Measurements from ENCODE around the gene GPR75. TPM values are rescaled to one million over a fixed set of nuclear protein-coding genes. Genes with fewer than 3 reads are reported as not detected.
A peak's percentile ranks its signal among the peaks of the same experiment; 100 is the strongest.
"Not testable (repeated sequence)": the region's sequence is repeated elsewhere in the genome, so short reads cannot be mapped to it uniquely, and the experiment has no call there.

Gene GPR75
- total RNA-seq, 2 experiments from 2014 or later: 2.8 to 3.0 TPM

GRCh38 chr2:53877112-53877511, 17.3 kb upstream of the GPR75 start:
- Mint-ChIP-seq H3K4me3 (no peak overlapping the region), H3K9me3 (ENCODE audit: insufficient read depth) (no peaks in the 10 kb centered on the region), H3K27me3 (ENCODE audit: low read depth) (no peaks in the 10 kb centered on the region), H3K27ac (no peak overlapping the region), H3K4me1 (ENCODE audit: low read depth) (no peaks in the 10 kb centered on the region), H3K36me3 (ENCODE audit: low read depth) (peaks cover 39% of the 10 kb centered on the region)
- ATAC-seq (no peak), DNase-seq (no peak)
- CTCF ChIA-PET: no interaction called here
- POLR2A ChIA-PET: no interaction called here

GRCh38 chr2:53874401-53874950, 14.7 kb upstream of the GPR75 start:
- DNase-seq (no peak), ATAC-seq (no peak)
- peaks cover 26% of the 10 kb centered on the region for H3K36me3 Mint-ChIP-seq (ENCODE audit: low read depth)
- no peaks in the 10 kb centered on the region for H3K4me1 Mint-ChIP-seq (ENCODE audit: low read depth)
- H3K4me3 Mint-ChIP-seq: no peak overlapping the region
- ChIA-PET CTCF (no interaction called here), POLR2A (no interaction called here)
- no peaks in the 10 kb centered on the region for H3K27me3 Mint-ChIP-seq (ENCODE audit: low read depth)
- H3K27ac Mint-ChIP-seq: no peak overlapping the region
- H3K9me3 Mint-ChIP-seq (ENCODE audit: insufficient read depth): no peaks in the 10 kb centered on the region

GRCh38 chr2:53867773-53868172, 8.0 kb upstream of the GPR75 start:
- Mint-ChIP-seq H3K27me3 (ENCODE audit: low read depth) (no peaks in the 10 kb centered on the region), H3K4me3 (no peak overlapping the region), H3K9me3 (ENCODE audit: insufficient read depth) (no peaks in the 10 kb centered on the region), H3K36me3 (ENCODE audit: low read depth) (peaks cover 26% of the 10 kb centered on the region), H3K4me1 (ENCODE audit: low read depth) (no peaks in the 10 kb centered on the region), H3K27ac (no peak overlapping the region)
- DNase-seq (no peak), ATAC-seq (no peak)
- CTCF ChIA-PET: no interaction called here
- POLR2A ChIA-PET: no interaction called here

- Mint-ChIP-seq H3K4me3 (no peak overlapping the region), H3K4me1 (ENCODE audit: low read depth) (no peaks in the 10 kb centered on the region), H3K9me3 (ENCODE audit: insufficient read depth) (no peaks in the 10 kb centered on the region), H3K27me3 (ENCODE audit: low read depth) (no peaks in the 10 kb centered on the region), H3K27ac (no peak overlapping the region), H3K36me3 (ENCODE audit: low read depth) (peaks cover 26% of the 10 kb centered on the region)
- DNase-seq: no peak
- ATAC-seq: no peak
- ChIA-PET CTCF (no interaction called here), POLR2A (no interaction called here)
Observed at GRCh38 chr2:53867169-53867568, 7.4 kb upstream of the GPR75 start.

- ATAC-seq (no peak), DNase-seq (no peak)
- H3K9me3 Mint-ChIP-seq (ENCODE audit: insufficient read depth): no peaks in the 10 kb centered on the region
- no peak overlapping the region for H3K27ac Mint-ChIP-seq
- no peak overlapping the region for H3K4me3 Mint-ChIP-seq
- POLR2A ChIA-PET: no interaction called here
- H3K27me3 Mint-ChIP-seq (ENCODE audit: low read depth): no peaks in the 10 kb centered on the region
- peaks cover 28% of the 10 kb centered on the region for H3K36me3 Mint-ChIP-seq (ENCODE audit: low read depth)
- no peaks in the 10 kb centered on the region for H3K4me1 Mint-ChIP-seq (ENCODE audit: low read depth)
- CTCF ChIA-PET: no interaction called here
Observed at GRCh38 chr2:53865962-53866361, 6.2 kb upstream of the GPR75 start.

- Mint-ChIP-seq H3K27me3 (ENCODE audit: low read depth) (no peaks in the 10 kb centered on the region), H3K4me1 (ENCODE audit: low read depth) (no peaks in the 10 kb centered on the region), H3K27ac (peak overlapping the region; percentile 16), H3K9me3 (ENCODE audit: insufficient read depth) (no peaks in the 10 kb centered on the region), H3K36me3 (ENCODE audit: low read depth) (peaks cover 35% of the 10 kb centered on the region), H3K4me3 (no peak overlapping the region)
- ChIA-PET CTCF (no interaction called here), POLR2A (interaction anchor here (0.6 kb wide), 1 partner anchor 1877 kb away, joined by 3 read pairs; no protein-coding TSS in a partner anchor)
- ATAC-seq (no peak), DNase-seq (no peak)
Observed at GRCh38 chr2:53865264-53865663, 5.5 kb upstream of the GPR75 start.

- H3K9me3 Mint-ChIP-seq (ENCODE audit: insufficient read depth): no peaks in the 10 kb centered on the region
Observed at GRCh38 chr2:53863538-53864227, 3.9 kb upstream of the GPR75 start.

GRCh38 chr2:53861824-53862223, 2.1 kb upstream of the GPR75 start:
- H3K36me3 Mint-ChIP-seq (ENCODE audit: low read depth): peaks cover 32% of the 10 kb centered on the region
- no peak overlapping the region for H3K27ac Mint-ChIP-seq
- no peaks in the 10 kb centered on the region for H3K9me3 Mint-ChIP-seq (ENCODE audit: insufficient read depth)
- ATAC-seq (no peak), DNase-seq (no peak)
- no peaks in the 10 kb centered on the region for H3K27me3 Mint-ChIP-seq (ENCODE audit: low read depth)
- ChIA-PET CTCF (no interaction called here), POLR2A (interaction anchor here (1.4 kb wide), 1 partner anchor 8 kb away, joined by 4 read pairs; no protein-coding TSS in a partner anchor)
- H3K4me3 Mint-ChIP-seq: no peak overlapping the region
- no peaks in the 10 kb centered on the region for H3K4me1 Mint-ChIP-seq (ENCODE audit: low read depth)

More at GRCh38 chr2:53863538-53864227, 3.9 kb upstream of the GPR75 start:
- H3K36me3 Mint-ChIP-seq (ENCODE audit: low read depth): peaks cover 35% of the 10 kb centered on the region
- ChIA-PET POLR2A (no interaction called here), CTCF (no interaction called here)
- no peaks in the 10 kb centered on the region for H3K27me3 Mint-ChIP-seq (ENCODE audit: low read depth)
- DNase-seq (no peak), ATAC-seq (no peak)
- no peak overlapping the region for H3K4me3 Mint-ChIP-seq
- no peaks in the 10 kb centered on the region for H3K4me1 Mint-ChIP-seq (ENCODE audit: low read depth)
- H3K27ac Mint-ChIP-seq: no peak overlapping the region

- Mint-ChIP-seq H3K27ac (no peak overlapping the region), H3K4me1 (ENCODE audit: low read depth) (no peaks in the 10 kb centered on the region), H3K9me3 (ENCODE audit: insufficient read depth) (no peaks in the 10 kb centered on the region), H3K27me3 (ENCODE audit: low read depth) (no peaks in the 10 kb centered on the region), H3K36me3 (ENCODE audit: low read depth) (peaks cover 26% of the 10 kb centered on the region), H3K4me3 (no peak overlapping the region)
- ChIA-PET CTCF (no interaction called here), POLR2A (no interaction called here)
- no peak for ATAC-seq
- DNase-seq: no peak
Observed at GRCh38 chr2:53856272-53856671, 3.5 kb downstream of the GPR75 start.

GRCh38 chr2:53854678-53855077, 5.1 kb downstream of the GPR75 start:
- Mint-ChIP-seq H3K9me3 (ENCODE audit: insufficient read depth) (no peaks in the 10 kb centered on the region), H3K27me3 (ENCODE audit: low read depth) (no peaks in the 10 kb centered on the region), H3K27ac (no peak overlapping the region), H3K4me3 (no peak overlapping the region), H3K4me1 (ENCODE audit: low read depth) (no peaks in the 10 kb centered on the region), H3K36me3 (ENCODE audit: low read depth) (peaks cover 17% of the 10 kb centered on the region)
- DNase-seq (no peak), ATAC-seq (no peak)
- CTCF ChIA-PET: no interaction called here
- POLR2A ChIA-PET: no interaction called here

GRCh38 chr2:53852532-53852931, 7.2 kb downstream of the GPR75 start:
- Mint-ChIP-seq H3K27me3 (ENCODE audit: low read depth) (no peaks in the 10 kb centered on the region), H3K4me3 (no peak overlapping the region), H3K9me3 (ENCODE audit: insufficient read depth) (no peaks in the 10 kb centered on the region), H3K36me3 (ENCODE audit: low read depth) (peaks cover 22% of the 10 kb centered on the region), H3K4me1 (ENCODE audit: low read depth) (no peaks in the 10 kb centered on the region), H3K27ac (no peak overlapping the region)
- no peak for ATAC-seq
- no peak for DNase-seq
- ChIA-PET CTCF (no interaction called here), POLR2A (no interaction called here)

GRCh38 chr2:53851052-53851757, 8.6 kb downstream of the GPR75 start:
- H3K4me1 Mint-ChIP-seq (ENCODE audit: low read depth); H3K9me3 Mint-ChIP-seq (ENCODE audit: insufficient read depth); H3K27me3 Mint-ChIP-seq (ENCODE audit: low read depth); ATAC-seq; POLR2A ChIA-PET; CTCF ChIA-PET; H3K27ac Mint-ChIP-seq; DNase-seq; H3K4me3 Mint-ChIP-seq: not testable (repeated sequence)
- peaks cover 22% of the 10 kb centered on the region for H3K36me3 Mint-ChIP-seq (ENCODE audit: low read depth)

All from activated CD8-positive, alpha-beta T cell treated with anti-CD3 and anti-CD28 coated beads, Interleukin-2, amount 10 ng/mL, durations not matched to agents 7 days and 5 days (primary cell).